Astrocyte (in vitro differentiated cells and primary cell): ENCODE data around the gene STARD13. TPM values are rescaled to one million over a fixed set of nuclear protein-coding genes. Genes with fewer than 3 reads are reported as not detected.

Experiments
- DNase-seq: peaks from one replicate; pipeline ENCODE4 v3.0.0-alpha.2; 2010; ENCODE audit warnings: low read depth
- FAIRE-seq: peaks from 2 replicates; lab custom pipeline; 2011; peaks lifted over from hg19 to GRCh38; lab: Jason Lieb, UNC
- H2AFZ ChIP-seq: 2 replicates; pipeline ENCODE4 v1.6.0; 2012; ENCODE audit warnings: low read depth, low read length, inconsistent platforms
- H3K27ac ChIP-seq: 2 replicates; pipeline ENCODE4 v1.5.1; 2011; ENCODE audit warnings: low read depth, low read length, inconsistent platforms
- H3K27me3 ChIP-seq: 2 replicates; pipeline ENCODE4 v1.6.0; 2011; ENCODE audit warnings: low read length, inconsistent platforms; ENCODE audit not compliant: insufficient read depth
- H3K36me3 ChIP-seq: 2 replicates; pipeline ENCODE4 v1.5.1; 2011; ENCODE audit warnings: low read length, inconsistent platforms; ENCODE audit not compliant: insufficient read depth
- H3K4me1 ChIP-seq: 2 replicates; pipeline ENCODE4 v1.5.1; 2011; ENCODE audit warnings: low read length, inconsistent platforms; ENCODE audit not compliant: insufficient read depth
- H3K4me2 ChIP-seq: 2 replicates; pipeline ENCODE4 v1.6.0; 2012; ENCODE audit warnings: low read length, inconsistent platforms
- H3K4me3 ChIP-seq: 2 replicates; pipeline ENCODE4 v1.5.1; 2011; ENCODE audit warnings: low read depth, mild to moderate bottlenecking, low read length, inconsistent platforms; ENCODE audit not compliant: insufficient read depth
- H3K79me2 ChIP-seq: 2 replicates; pipeline ENCODE4 v1.6.0; 2012; ENCODE audit warnings: mild to moderate bottlenecking, low read length, inconsistent platforms; ENCODE audit not compliant: insufficient read depth
- H3K9ac ChIP-seq: 2 replicates; pipeline ENCODE4 v1.6.0; 2012; ENCODE audit warnings: mild to moderate bottlenecking, low read length, inconsistent platforms
- H3K9me3 ChIP-seq: 2 replicates; pipeline ENCODE4 v1.5.1; 2012; ENCODE audit warnings: low read depth, mild to moderate bottlenecking, low read length, inconsistent platforms; ENCODE audit not compliant: insufficient read depth
- H4K20me1 ChIP-seq: 2 replicates; pipeline ENCODE4 v1.6.0; 2012; ENCODE audit warnings: low read length, inconsistent platforms; ENCODE audit not compliant: insufficient read depth
- H3K27ac Mint-ChIP-seq: one replicate; pipeline ENCODE4 v1.8.0; 2021; ENCODE audit warnings: mild to moderate bottlenecking, mixed read lengths; ENCODE audit not compliant: unreplicated experiment
- H3K27me3 Mint-ChIP-seq: one replicate; pipeline ENCODE4 v1.8.0; 2021; ENCODE audit warnings: low read depth, mixed read lengths; ENCODE audit not compliant: unreplicated experiment
- H3K36me3 Mint-ChIP-seq: one replicate; pipeline ENCODE4 v1.8.0; 2021; ENCODE audit warnings: low read depth, mixed read lengths; ENCODE audit not compliant: unreplicated experiment
- H3K4me1 Mint-ChIP-seq: one replicate; pipeline ENCODE4 v1.8.0; 2021; ENCODE audit warnings: low read depth, mixed read lengths; ENCODE audit not compliant: unreplicated experiment
- H3K4me3 Mint-ChIP-seq: one replicate; pipeline ENCODE4 v1.8.0; 2021; ENCODE audit warnings: mild to moderate bottlenecking, moderate library complexity, mixed read lengths; ENCODE audit not compliant: unreplicated experiment
- H3K9me3 Mint-ChIP-seq: one replicate; pipeline ENCODE4 v1.8.0; 2021; ENCODE audit warnings: mild to moderate bottlenecking, mixed read lengths; ENCODE audit not compliant: unreplicated experiment
- CTCF ChIP-seq: IDR thresholded peaks from 2 replicates; pipeline ENCODE4 v1.5.1; 2011; ENCODE audit warnings: low read depth, mild to moderate bottlenecking, inconsistent platforms, low read length, moderate library complexity; ENCODE audit not compliant: insufficient read depth
- EZH2 ChIP-seq: IDR thresholded peaks from 2 replicates; pipeline ENCODE4 v1.6.1; 2012; ENCODE audit warnings: mild to moderate bottlenecking, low read length, inconsistent platforms; ENCODE audit not compliant: insufficient read depth
- total RNA-seq: library from RNA; stranded (reverse); gene quantifications from 2 replicates; pipeline ENCODE4 v1.2.1, GENCODE V29; 2021

STARD13 gene
- total RNA-seq, 1 donor from 2014 or later = 30.1 TPM

GRCh38 chr13:33096886-33097605 is 188.5 kb downstream of the STARD13 start:
- Mint-ChIP-seq H3K4me1 (peaks cover 11% of the 10 kb centered on the region), H3K36me3 (peaks cover 2% of the 10 kb centered on the region), H3K27ac (no peak overlapping the region), H3K4me3 (no peak overlapping the region), H3K9me3 (peaks cover 23% of the 10 kb centered on the region), H3K27me3 (peaks cover under 1% of the 10 kb centered on the region)
- H3K4me2 ChIP-seq = no peak overlapping the region
- no peak for FAIRE-seq
- no peaks in the 10 kb centered on the region for H3K36me3 ChIP-seq
- H3K79me2 ChIP-seq = no peaks in the 10 kb centered on the region
- no peak overlapping the region for H2AFZ ChIP-seq
- no peaks in the 10 kb centered on the region for H3K27me3 ChIP-seq
- no peak for DNase-seq
- TF ChIP-seq EZH2 (no peak), CTCF (no peak)
- no peak overlapping the region for H3K9ac ChIP-seq
- H3K9me3 ChIP-seq = no peaks in the 10 kb centered on the region
- no peak overlapping the region for H3K27ac ChIP-seq
- no peaks in the 10 kb centered on the region for H4K20me1 ChIP-seq
- no peak overlapping the region for H3K4me3 ChIP-seq
- H3K4me1 ChIP-seq = no peaks in the 10 kb centered on the region

- Histone ChIP-seq H2AFZ (no peak overlapping the region), H3K9me3 (no peaks in the 10 kb centered on the region), H3K4me1 (peaks cover 7% of the 10 kb centered on the region), H3K4me3 (no peak overlapping the region), H3K4me2 (no peak overlapping the region), H4K20me1 (no peaks in the 10 kb centered on the region), H3K9ac (no peak overlapping the region), H3K36me3 (no peaks in the 10 kb centered on the region), H3K27ac (no peak overlapping the region), H3K79me2 (no peaks in the 10 kb centered on the region), H3K27me3 (no peaks in the 10 kb centered on the region)
- H3K4me1 Mint-ChIP-seq = peaks cover 4% of the 10 kb centered on the region
- peaks cover 5% of the 10 kb centered on the region for H3K27me3 Mint-ChIP-seq
- peaks cover 12% of the 10 kb centered on the region for H3K9me3 Mint-ChIP-seq
- FAIRE-seq = no peak
- TF ChIP-seq CTCF (no peak), EZH2 (no peak)
- no peak overlapping the region for H3K4me3 Mint-ChIP-seq
- peaks cover 2% of the 10 kb centered on the region for H3K36me3 Mint-ChIP-seq
- H3K27ac Mint-ChIP-seq = no peak overlapping the region
- no peak for DNase-seq
These were observed 193.2 kb downstream of the STARD13 start for GRCh38 chr13:33092073-33092987.
